Measurements from ENCODE around the gene DSE.

DSE gene

DNA sequence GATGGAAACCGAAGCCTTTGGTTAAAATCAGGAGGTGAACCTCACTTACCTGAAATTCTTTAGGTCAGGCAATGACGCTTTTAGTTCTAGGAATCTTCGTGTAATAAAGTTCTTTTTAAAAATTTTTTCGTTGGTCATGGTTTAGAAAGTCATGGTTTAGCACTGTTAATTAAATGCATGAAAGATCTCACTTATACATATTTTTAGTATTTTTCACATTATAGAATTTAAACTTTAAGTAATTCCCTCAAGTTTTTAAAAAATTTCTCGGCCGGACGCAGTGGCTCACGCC is 1.1 kb downstream of the DSE start:
- peaks cover 10 to 15% of the 10 kb centered on the region in 2 donors for H3K4me1 ChIP-seq (ENCODE audit: control insufficient read depth in 2 of 2, insufficient read depth in 2 of 2, low read length in 2 of 2)
- peak overlapping the region; percentile 60 to 73 for H3K9ac ChIP-seq (ENCODE audit: low read depth in 1 of 2, low read length in 2 of 2)
- peaks cover 21 to 43% of the 10 kb centered on the region in 2 donors for H3K27me3 ChIP-seq (ENCODE audit: control insufficient read depth in 2 of 2, insufficient read depth in 2 of 2, low read length in 2 of 2)
- peak overlapping the region; percentile 78 to 87 for H3K27ac ChIP-seq (ENCODE audit: low read depth in 2 of 2, low read length in 2 of 2)
- no peaks in the 10 kb centered on the region for H3K36me3 ChIP-seq (ENCODE audit: control insufficient read depth in 2 of 2, insufficient read depth in 2 of 2, low read length in 2 of 2)
- peak overlapping the region; percentile 59 to 74 for H3K4me3 ChIP-seq (ENCODE audit: low read length in 2 of 2)
- H3K9me3 ChIP-seq (ENCODE audit: control insufficient read depth in 2 of 2, low read length in 2 of 2) = no peaks in the 10 kb centered on the region

DNA sequence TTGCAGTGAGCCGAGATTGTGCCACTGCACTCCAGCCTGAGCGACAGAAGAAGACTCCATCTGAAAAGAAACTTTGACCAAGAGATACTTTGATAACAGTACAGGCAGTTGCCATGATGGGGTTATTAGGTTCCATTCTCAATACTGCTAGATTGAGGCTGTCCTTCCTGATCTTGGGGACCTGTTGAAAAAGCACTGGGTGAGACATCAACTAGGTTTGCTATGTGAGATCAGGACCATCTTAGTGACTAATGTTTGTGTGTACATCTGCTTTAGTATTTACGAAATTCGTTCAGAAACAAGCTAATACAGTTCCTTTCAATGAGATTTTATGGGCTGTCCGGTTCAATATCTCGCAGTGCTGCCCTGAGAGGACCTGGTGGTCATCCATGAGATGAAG is 2.6 kb downstream of the DSE start:
- H3K4me3 ChIP-seq (ENCODE audit: low read length in 2 of 2) = peak overlapping the region in 1 of 2 donors; percentile 7
- peaks cover 21 to 41% of the 10 kb centered on the region in 2 donors for H3K27me3 ChIP-seq (ENCODE audit: control insufficient read depth in 2 of 2, insufficient read depth in 2 of 2, low read length in 2 of 2)
- H3K4me1 ChIP-seq (ENCODE audit: control insufficient read depth in 2 of 2, insufficient read depth in 2 of 2, low read length in 2 of 2) = peaks cover 10 to 15% of the 10 kb centered on the region in 2 donors
- H3K36me3 ChIP-seq (ENCODE audit: control insufficient read depth in 2 of 2, insufficient read depth in 2 of 2, low read length in 2 of 2) = no peaks in the 10 kb centered on the region
- H3K9ac ChIP-seq (ENCODE audit: low read depth in 1 of 2, low read length in 2 of 2) = no peak overlapping the region
- H3K9me3 ChIP-seq (ENCODE audit: control insufficient read depth in 2 of 2, low read length in 2 of 2) = no peaks in the 10 kb centered on the region
- no peak overlapping the region for H3K27ac ChIP-seq (ENCODE audit: low read depth in 2 of 2, low read length in 2 of 2)

- Histone ChIP-seq H3K36me3 (ENCODE audit: control insufficient read depth in 2 of 2, insufficient read depth in 2 of 2, low read length in 2 of 2) (no peaks in the 10 kb centered on the region), H3K4me3 (ENCODE audit: low read length in 2 of 2) (no peak overlapping the region), H3K27me3 (ENCODE audit: control insufficient read depth in 2 of 2, insufficient read depth in 2 of 2, low read length in 2 of 2) (peaks cover 21 to 41% of the 10 kb centered on the region in 2 donors), H3K4me1 (ENCODE audit: control insufficient read depth in 2 of 2, insufficient read depth in 2 of 2, low read length in 2 of 2) (peaks cover 10 to 15% of the 10 kb centered on the region in 2 donors), H3K9me3 (ENCODE audit: control insufficient read depth in 2 of 2, low read length in 2 of 2) (no peaks in the 10 kb centered on the region), H3K27ac (ENCODE audit: low read depth in 2 of 2, low read length in 2 of 2) (no peak overlapping the region), H3K9ac (ENCODE audit: low read depth in 1 of 2, low read length in 2 of 2) (no peak overlapping the region)
Measured at GRCh38 chr6:116373940-116374339, 3.2 kb downstream of the DSE start.

DNA sequence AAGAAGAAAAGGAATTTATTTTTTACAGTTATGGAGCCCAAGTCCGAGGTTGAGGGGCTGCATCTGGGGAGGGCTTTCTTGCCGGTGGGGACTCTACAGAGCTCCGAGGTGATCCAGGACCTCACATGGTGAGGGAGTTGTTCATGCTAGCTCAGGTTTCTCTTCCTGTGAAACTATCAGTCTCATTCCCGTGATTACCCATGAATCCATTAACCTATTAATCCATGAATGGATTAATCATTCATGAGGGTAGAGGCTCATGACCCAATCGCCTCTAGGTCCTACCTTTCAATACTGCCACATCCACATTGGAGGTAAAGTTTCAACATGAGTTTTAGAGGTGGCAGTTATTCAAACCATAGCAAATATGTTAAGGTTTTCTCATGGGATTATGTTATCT is 3.8 kb downstream of the DSE start:
- Histone ChIP-seq H3K27me3 (ENCODE audit: control insufficient read depth in 2 of 2, insufficient read depth in 2 of 2, low read length in 2 of 2) (peaks cover 20 to 38% of the 10 kb centered on the region in 2 donors), H3K4me3 (ENCODE audit: low read length in 2 of 2) (no peak overlapping the region), H3K27ac (ENCODE audit: low read depth in 2 of 2, low read length in 2 of 2) (no peak overlapping the region), H3K9me3 (ENCODE audit: control insufficient read depth in 2 of 2, low read length in 2 of 2) (no peaks in the 10 kb centered on the region), H3K9ac (ENCODE audit: low read depth in 1 of 2, low read length in 2 of 2) (no peak overlapping the region), H3K36me3 (ENCODE audit: control insufficient read depth in 2 of 2, insufficient read depth in 2 of 2, low read length in 2 of 2) (no peaks in the 10 kb centered on the region), H3K4me1 (ENCODE audit: control insufficient read depth in 2 of 2, insufficient read depth in 2 of 2, low read length in 2 of 2) (peaks cover 10 to 15% of the 10 kb centered on the region in 2 donors)

- Histone ChIP-seq H3K4me1 (ENCODE audit: control insufficient read depth in 2 of 2, insufficient read depth in 2 of 2, low read length in 2 of 2) (peaks cover 11% of the 10 kb centered on the region in 2 donors), H3K27me3 (ENCODE audit: control insufficient read depth in 2 of 2, insufficient read depth in 2 of 2, low read length in 2 of 2) (peaks cover 15 to 34% of the 10 kb centered on the region in 2 donors), H3K9ac (ENCODE audit: low read depth in 1 of 2, low read length in 2 of 2) (no peak overlapping the region), H3K4me3 (ENCODE audit: low read length in 2 of 2) (no peak overlapping the region), H3K27ac (ENCODE audit: low read depth in 2 of 2, low read length in 2 of 2) (no peak overlapping the region), H3K9me3 (ENCODE audit: control insufficient read depth in 2 of 2, low read length in 2 of 2) (no peaks in the 10 kb centered on the region), H3K36me3 (ENCODE audit: control insufficient read depth in 2 of 2, insufficient read depth in 2 of 2, low read length in 2 of 2) (no peaks in the 10 kb centered on the region)
Measured at GRCh38 chr6:116375262-116375661, 4.5 kb downstream of the DSE start.

DNA sequence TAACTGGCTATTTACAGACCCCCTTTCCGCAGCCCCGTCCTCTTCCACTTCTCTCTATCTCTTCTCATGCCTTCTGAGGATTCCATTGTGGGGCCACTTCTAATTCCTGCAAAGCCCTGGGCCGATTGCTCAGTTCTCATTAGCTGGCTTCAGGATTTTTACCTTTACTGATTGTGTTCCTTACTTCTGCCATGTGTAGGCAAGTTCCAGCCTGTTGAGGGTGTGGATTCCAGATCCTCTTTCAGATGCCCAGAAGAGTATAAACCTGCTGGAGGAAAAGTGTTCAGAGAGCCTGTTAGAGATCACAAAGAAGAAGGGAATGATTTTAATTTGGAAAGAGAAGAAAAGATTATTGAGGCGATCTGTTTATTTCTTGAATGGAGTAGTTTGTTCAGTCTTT is 5.4 kb downstream of the DSE start:
- Histone ChIP-seq H3K36me3 (ENCODE audit: control insufficient read depth in 2 of 2, insufficient read depth in 2 of 2, low read length in 2 of 2) (no peaks in the 10 kb centered on the region), H3K4me1 (ENCODE audit: control insufficient read depth in 2 of 2, insufficient read depth in 2 of 2, low read length in 2 of 2) (peaks cover 15 to 16% of the 10 kb centered on the region in 2 donors), H3K4me3 (ENCODE audit: low read length in 2 of 2) (no peak overlapping the region), H3K27ac (ENCODE audit: low read depth in 2 of 2, low read length in 2 of 2) (no peak overlapping the region), H3K9ac (ENCODE audit: low read depth in 1 of 2, low read length in 2 of 2) (no peak overlapping the region), H3K9me3 (ENCODE audit: control insufficient read depth in 2 of 2, low read length in 2 of 2) (no peaks in the 10 kb centered on the region), H3K27me3 (ENCODE audit: control insufficient read depth in 2 of 2, insufficient read depth in 2 of 2, low read length in 2 of 2) (peaks cover 15 to 30% of the 10 kb centered on the region in 2 donors)

GRCh38 chr6:116379764-116380163 is 9.0 kb downstream of the DSE start:
- no peak overlapping the region for H3K9ac ChIP-seq (ENCODE audit: low read depth in 1 of 2, low read length in 2 of 2)
- H3K27ac ChIP-seq (ENCODE audit: low read depth in 2 of 2, low read length in 2 of 2) = no peak overlapping the region
- H3K4me3 ChIP-seq (ENCODE audit: low read length in 2 of 2) = no peak overlapping the region
- no peaks in the 10 kb centered on the region for H3K9me3 ChIP-seq (ENCODE audit: control insufficient read depth in 2 of 2, low read length in 2 of 2)
- peaks cover 13 to 14% of the 10 kb centered on the region in 2 donors for H3K4me1 ChIP-seq (ENCODE audit: control insufficient read depth in 2 of 2, insufficient read depth in 2 of 2, low read length in 2 of 2)
- H3K27me3 ChIP-seq (ENCODE audit: control insufficient read depth in 2 of 2, insufficient read depth in 2 of 2, low read length in 2 of 2) = peaks cover 0 to 4% of the 10 kb centered on the region in 2 donors
- H3K36me3 ChIP-seq (ENCODE audit: control insufficient read depth in 2 of 2, insufficient read depth in 2 of 2, low read length in 2 of 2) = no peaks in the 10 kb centered on the region

GRCh38 chr6:116380346-116380745 is 9.6 kb downstream of the DSE start:
- H3K9ac ChIP-seq (ENCODE audit: low read depth in 1 of 2, low read length in 2 of 2) = no peak overlapping the region

DNA sequence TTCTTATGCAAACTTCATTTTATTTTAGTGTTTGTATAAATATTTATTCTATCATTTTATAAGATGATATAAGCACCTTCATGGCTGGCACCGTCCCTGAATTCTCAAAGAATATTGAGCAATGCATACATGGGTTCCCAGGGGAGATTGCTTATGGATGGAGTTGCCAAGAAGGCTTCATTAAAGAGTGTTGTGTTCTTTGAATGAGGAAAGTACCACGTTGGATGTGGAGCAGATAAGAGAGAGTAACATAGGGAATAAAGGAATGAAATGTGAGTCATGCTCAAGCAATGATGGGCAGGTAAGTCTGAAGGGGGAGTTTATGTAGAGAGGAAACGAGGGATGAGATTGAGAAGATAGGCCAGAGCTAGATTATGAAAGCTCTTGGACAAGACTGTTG is 10.3 kb downstream of the DSE start:
- no peak overlapping the region for H3K9ac ChIP-seq (ENCODE audit: low read depth in 1 of 2, low read length in 2 of 2)
- H3K27ac ChIP-seq (ENCODE audit: low read depth in 2 of 2, low read length in 2 of 2) = no peak overlapping the region
- peaks cover 13 to 14% of the 10 kb centered on the region in 2 donors for H3K4me1 ChIP-seq (ENCODE audit: control insufficient read depth in 2 of 2, insufficient read depth in 2 of 2, low read length in 2 of 2)
- H3K27me3 ChIP-seq (ENCODE audit: control insufficient read depth in 2 of 2, insufficient read depth in 2 of 2, low read length in 2 of 2) = peaks cover 0 to 6% of the 10 kb centered on the region in 2 donors
- H3K36me3 ChIP-seq (ENCODE audit: control insufficient read depth in 2 of 2, insufficient read depth in 2 of 2, low read length in 2 of 2) = no peaks in the 10 kb centered on the region
- peak overlapping the region in 1 of 2 donors; percentile 15 for H3K4me3 ChIP-seq (ENCODE audit: low read length in 2 of 2)
- H3K9me3 ChIP-seq (ENCODE audit: control insufficient read depth in 2 of 2, low read length in 2 of 2) = no peaks in the 10 kb centered on the region

More at GRCh38 chr6:116380346-116380745, 9.6 kb downstream of the DSE start:
- peaks cover 13 to 14% of the 10 kb centered on the region in 2 donors for H3K4me1 ChIP-seq (ENCODE audit: control insufficient read depth in 2 of 2, insufficient read depth in 2 of 2, low read length in 2 of 2)
- H3K4me3 ChIP-seq (ENCODE audit: low read length in 2 of 2) = peak overlapping the region in 1 of 2 donors; percentile 15
- no peaks in the 10 kb centered on the region for H3K9me3 ChIP-seq (ENCODE audit: control insufficient read depth in 2 of 2, low read length in 2 of 2)
- peaks cover 0 to 7% of the 10 kb centered on the region in 2 donors for H3K27me3 ChIP-seq (ENCODE audit: control insufficient read depth in 2 of 2, insufficient read depth in 2 of 2, low read length in 2 of 2)
- H3K36me3 ChIP-seq (ENCODE audit: control insufficient read depth in 2 of 2, insufficient read depth in 2 of 2, low read length in 2 of 2) = no peaks in the 10 kb centered on the region
- no peak overlapping the region for H3K27ac ChIP-seq (ENCODE audit: low read depth in 2 of 2, low read length in 2 of 2)

DNA sequence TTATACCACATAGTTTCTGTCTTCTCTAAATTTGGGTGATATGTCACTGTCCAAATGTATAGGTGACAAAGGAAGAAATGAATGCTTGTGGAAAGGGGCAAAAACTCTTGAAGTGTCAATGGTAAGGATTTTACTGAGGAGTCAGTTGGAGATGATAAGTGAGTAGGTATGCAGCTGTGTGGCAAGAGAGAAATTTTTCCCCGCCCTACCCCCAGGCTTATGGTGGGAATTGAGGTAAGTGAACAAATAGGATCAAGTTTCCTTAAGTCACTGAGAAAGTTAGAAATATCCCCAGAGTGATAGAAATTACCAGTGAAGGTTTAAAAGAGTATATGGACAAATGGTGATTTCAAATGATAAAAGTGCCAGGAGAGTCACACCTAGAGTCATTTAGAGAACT is 11.8 kb downstream of the DSE start:
- Histone ChIP-seq H3K4me1 (ENCODE audit: control insufficient read depth in 2 of 2, insufficient read depth in 2 of 2, low read length in 2 of 2) (peaks cover 14 to 16% of the 10 kb centered on the region in 2 donors), H3K9me3 (ENCODE audit: control insufficient read depth in 2 of 2, low read length in 2 of 2) (no peaks in the 10 kb centered on the region), H3K27ac (ENCODE audit: low read depth in 2 of 2, low read length in 2 of 2) (no peak overlapping the region), H3K9ac (ENCODE audit: low read depth in 1 of 2, low read length in 2 of 2) (no peak overlapping the region), H3K36me3 (ENCODE audit: control insufficient read depth in 2 of 2, insufficient read depth in 2 of 2, low read length in 2 of 2) (no peaks in the 10 kb centered on the region), H3K4me3 (ENCODE audit: low read length in 2 of 2) (no peak overlapping the region), H3K27me3 (ENCODE audit: control insufficient read depth in 2 of 2, insufficient read depth in 2 of 2, low read length in 2 of 2) (peaks cover 2 to 5% of the 10 kb centered on the region in 2 donors)
